K562 (cell line): ENCODE results near the gene RIOX2. TPM values are rescaled to one million over a fixed set of nuclear protein-coding genes. Genes with fewer than 3 reads are reported as not detected.

Experiments used
- ATAC-seq: fragments of 200-7000 bp; cut with Tn5 transposase; 3 replicates; pipeline ENCODE4 v1.9.1; 2020; ENCODE audit warnings: moderate library complexity
- BruUV-seq: library from RNA; stranded (reverse); fragments of 400-500 nt; replicated peaks from 2 replicates; lab custom pipeline; 2021; lab: Mats Ljungman, UMichigan
- CTCF ChIA-PET: fragments of 300-600 bp; formaldehyde crosslinking; extraction: SDS; loops from one replicate; lab custom pipeline; 2021; ENCODE audit warnings: low intra/inter-chr PET ratio; lab: Yijun Ruan, JAX
- POLR2A ChIA-PET: fragments of 300-600, 350-650 bp; sonication (Branson Sonifier 250); formaldehyde crosslinking; extraction: SDS; loops from one replicate; lab custom pipeline; 2021; ENCODE audit warnings: antibody characterized with exemption, inconsistent platforms; lab: Yijun Ruan, JAX
- DNase-seq, 4 experiments: peaks; one replicate each; pipeline versions ENCODE4 v3.0.0 to v3.0.0-alpha.2; 2011 to 2018; ENCODE audit warnings: low spot score in 3 of 4, mixed read lengths in 3 of 4; ENCODE audit errors: extremely low read depth in 1 of 4
- FAIRE-seq: peaks from 2 replicates; lab custom pipeline; 2011; peaks lifted over from hg19 to GRCh38; lab: Jason Lieb, UNC
- H2AFZ ChIP-seq: 2 replicates; pipeline ENCODE4 v1.6.0; 2011; ENCODE audit warnings: low read depth, low read length, control low read depth, inconsistent platforms
- H3K27ac ChIP-seq: fragments of 200-600 bp; 3 replicates; pipeline ENCODE4 v1.8.0; 2011; ENCODE audit warnings: low read depth, mild to moderate bottlenecking, control low read depth, inconsistent platforms, low read length, moderate library complexity, mixed read lengths; ENCODE audit errors: extremely low read depth
- H3K27me3 ChIP-seq, 2 experiments: fragments of 300-600 bp in 1 of 2; 2 replicates in 1 of 2; 3 replicates in 1 of 2; pipeline versions ENCODE4 v1.6.0 to v1.8.0; 2011; ENCODE audit warnings: inconsistent platforms in 2 of 2, low read length in 2 of 2, mild to moderate bottlenecking in 1 of 2, mixed read lengths in 1 of 2, moderate library complexity in 1 of 2; ENCODE audit not compliant: control insufficient read depth in 2 of 2, insufficient read depth in 2 of 2
- H3K36me3 ChIP-seq: fragments of 300-600 bp; 3 replicates; pipeline ENCODE4 v1.8.0; 2011; ENCODE audit warnings: mild to moderate bottlenecking, low read length, inconsistent platforms; ENCODE audit not compliant: control insufficient read depth, insufficient read depth
- H3K4me1 ChIP-seq, 2 experiments: fragments of 200-600 bp in 1 of 2; replicated peaks in 1 of 2; 2 replicates in 1 of 2; 3 replicates in 1 of 2; pipeline versions ENCODE4 v1.5.1 to v1.8.0; 2011; ENCODE audit warnings: inconsistent platforms in 2 of 2, low read length in 2 of 2, mild to moderate bottlenecking in 1 of 2, mixed read lengths in 1 of 2, moderate library complexity in 1 of 2; ENCODE audit not compliant: control insufficient read depth in 2 of 2, insufficient read depth in 2 of 2
- H3K4me2 ChIP-seq: 2 replicates; pipeline ENCODE4 v1.6.1; 2011; ENCODE audit warnings: low read length, control low read depth, inconsistent platforms, mixed read lengths; ENCODE audit not compliant: insufficient read depth
- H3K4me3 ChIP-seq: fragments of 200-600 bp; sonication (generic), shearing (Covaris generic); 2 replicates; pipeline ENCODE4 v1.5.1; 2016; ENCODE audit warnings: control low read depth, inconsistent platforms
- H3K79me2 ChIP-seq: fragments of 200-600 bp; 3 replicates; pipeline ENCODE4 v1.8.0; 2011; ENCODE audit warnings: low read length, inconsistent platforms; ENCODE audit not compliant: control insufficient read depth, insufficient read depth
- H3K9ac ChIP-seq, 2 experiments: 2 replicates each; pipeline versions ENCODE4 v1.6.0 to v1.6.1; 2011; ENCODE audit warnings: low read depth in 2 of 2, low read length in 2 of 2, control low read depth in 1 of 2, inconsistent platforms in 1 of 2, mild to moderate bottlenecking in 1 of 2, mixed read lengths in 1 of 2; ENCODE audit not compliant: insufficient read depth in 1 of 2
- H3K9me1 ChIP-seq: one replicate; pipeline ENCODE4 v1.6.0; 2011; ENCODE audit warnings: inconsistent platforms, mild to moderate bottlenecking, low read length, moderate library complexity; ENCODE audit not compliant: control insufficient read depth, insufficient read depth
- H3K9me3 ChIP-seq: replicated peaks from 2 replicates; pipeline ENCODE4 v1.5.1; 2011; ENCODE audit warnings: low read depth, low read length, inconsistent platforms; ENCODE audit not compliant: control insufficient read depth, insufficient read depth
- H4K20me1 ChIP-seq: replicated peaks from 2 replicates; pipeline ENCODE4 v1.6.1; 2011; ENCODE audit warnings: low read length, inconsistent platforms, mixed read lengths; ENCODE audit not compliant: control insufficient read depth, insufficient read depth
- JUND ChIP-seq, 2 experiments: IDR thresholded peaks; 2 replicates in 1 of 2; 3 replicates in 1 of 2; pipeline ENCODE4 v1.6.1; 2011; ENCODE audit warnings: borderline replicate concordance in 2 of 2, low read depth in 2 of 2, low read length in 2 of 2, improper control_type of control experiment in 1 of 2, missing biosample characterization in 1 of 2, missing genetic modification characterization in 1 of 2, missing genetic modification reagents in 1 of 2
- YY1 ChIP-seq, 3 experiments: IDR thresholded peaks; 2 replicates each; pipeline ENCODE4 v1.6.1; 2011; ENCODE audit warnings: low read length in 2 of 3, mild to moderate bottlenecking in 2 of 3, moderate library complexity in 2 of 3, borderline replicate concordance in 1 of 3, control low read depth in 1 of 3, low read depth in 1 of 3; ENCODE audit not compliant: insufficient read depth in 3 of 3, insufficient replicate concordance in 2 of 3, control insufficient read depth in 1 of 3, insufficient read length in 1 of 3; ENCODE audit errors: extremely low read depth in 1 of 3
- ZNF561 ChIP-seq: fragments of 450-650 bp; formaldehyde crosslinking; conservative IDR thresholded peaks from 2 replicates; pipeline ENCODE4 v1.4.0; 2020; ENCODE audit warnings: mild to moderate bottlenecking, moderate library complexity
- WGBS: fragments of 100-300 bp; shearing (Covaris generic); methylation state at CpG from one replicate; pipeline ENCODE4 v1.1.6; 2016; ENCODE audit warnings: low coverage, mixed read lengths; ENCODE audit not compliant: insufficient coverage; ENCODE audit errors: missing lambda C conversion rate; 5-methylcytosine and 5-hydroxymethylcytosine counted together
- in situ Hi-C: fragments of 300-500 bp; cut with MboI; formaldehyde crosslinking; loops from 4 replicates; pipeline ENCODE4 v1.15.0; 2018; ENCODE audit warnings: inconsistent platforms, mixed read lengths
- intact Hi-C: fragments of 100-400 bp; cut with micrococcal nuclease; formaldehyde crosslinking; loops from 2 replicates; pipeline ENCODE4 v1.14.2; 2022
- polyA plus RNA-seq, 8 experiments: library from polyadenylated mRNA; depleted of rRNA in 4 of 8; stranded (reverse) in 5 of 8; unstranded in 3 of 8; fragments of >200 nt; fragmentation: Nextera tagmentation in 2 of 8; fragmentation: Illumina TruSeq in 1 of 8; extraction: Ambion mirVana in 2 of 8; extraction: Trizol in 1 of 8; gene quantifications; 2 replicates each; pipeline versions ENCODE4 v1.2.1 to v1.2.3, GENCODE V29; 2011 to 2014; ENCODE audit warnings: inconsistent platforms in 1 of 8, missing spikeins in 1 of 8
- total RNA-seq, 7 experiments: library from RNA; depleted of rRNA in 6 of 7; stranded (reverse); fragments of >200 nt in 6 of 7; fragmentation: Illumina TruSeq in 2 of 7; extraction: Trizol in 2 of 7; gene quantifications; 2 replicates each; pipeline versions ENCODE4 v1.2.1 to v1.2.3, GENCODE V29; 2011 to 2021; ENCODE audit warnings: low replicate concordance in 1 of 7
- TF ChIP-seq, protein P1 (sequence below), 2 experiments: fragments of 450-650 bp in 1 of 2; sonication (generic) in 1 of 2; formaldehyde crosslinking in 1 of 2; IDR thresholded peaks in 1 of 2; conservative IDR thresholded peaks in 1 of 2; 2 replicates each; pipeline versions ENCODE4 v1.6.1 to v1.8.1; 2016 to 2023; ENCODE audit warnings: mild to moderate bottlenecking in 2 of 2, moderate library complexity in 2 of 2, inconsistent platforms in 1 of 2, missing genetic modification reagents in 1 of 2
- TF ChIP-seq, protein P2 (sequence below), 3 experiments: fragments of 200-800 bp in 1 of 3; fragments of 250-450 bp in 1 of 3; fragments of 450-650 bp in 1 of 3; sonication (Bioruptor Pico) in 1 of 3; sonication (Bioruptor generic) in 1 of 3; formaldehyde crosslinking in 1 of 3; IDR thresholded peaks; 2 replicates each; pipeline versions ENCODE4 v1.6.1 to v1.8.0; 2016 to 2022; ENCODE audit warnings: mild to moderate bottlenecking in 2 of 3, missing genetic modification characterization in 2 of 3, missing compliant biosample characterization in 1 of 3, moderate library complexity in 1 of 3

Gene RIOX2
- total and polyA plus RNA-seq, 9 of the 15 experiments (the other 6 are each of a cell fraction or from before 2014, with no cell fraction given) = 22.2 to 56.0 (median 32.6) TPM

- ChIA-PET POLR2A (interaction anchor here (0.6 to 1.0 kb wide), 2 partner anchors 11 to 42 kb away, joined by 3 read pairs; no protein-coding TSS in a partner anchor), CTCF (no interaction called here)
- intact Hi-C loops (loop anchor here (5.0 kb wide), 1 partner anchor 58 kb away; the partner anchor contains the start of gene RIOX2), in situ Hi-C loops (no loop called here)
- no peaks in the 10 kb centered on the region for H3K9me1 ChIP-seq
- H3K9ac ChIP-seq = no peak overlapping the region
- H4K20me1 ChIP-seq = no peaks in the 10 kb centered on the region
- no peaks in the 10 kb centered on the region for H3K79me2 ChIP-seq
- no peak overlapping the region for H3K27ac ChIP-seq
- BruUV-seq = no TSS peak
- no peak for ATAC-seq
- H2AFZ ChIP-seq = peak overlapping the region; percentile 33
- no peaks in the 10 kb centered on the region for H3K27me3 ChIP-seq
- peaks cover 0 to 10% of the 10 kb centered on the region in 2 experiments; a peak in 2 of 5 replicates for H3K4me1 ChIP-seq
- TF ChIP-seq ZNF561 (CRISPR knock-in tag) = no peak
- 0 out of 2 replicates have a peak, but pooled peaks have one; percentile 50 for TF ChIP-seq JUND (IDR thresholded peaks at IDR 0.05; ENCODE audit: borderline replicate concordance, low read depth, low read length)
- TF ChIP-seq JUND (tag; IDR thresholded peaks at IDR 0.05; ENCODE audit: borderline replicate concordance, low read depth, low read length) = peak; percentile 73; the same call in 2 of the 3 replicates
- TF ChIP-seq, protein P1, sequence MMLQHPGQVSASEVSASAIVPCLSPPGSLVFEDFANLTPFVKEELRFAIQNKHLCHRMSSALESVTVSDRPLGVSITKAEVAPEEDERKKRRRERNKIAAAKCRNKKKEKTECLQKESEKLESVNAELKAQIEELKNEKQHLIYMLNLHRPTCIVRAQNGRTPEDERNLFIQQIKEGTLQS (IDR thresholded peaks at IDR 0.05) = peak; percentile 70
- TF ChIP-seq, protein P1 (CRISPR knock-in tag; conservative IDR thresholded peaks at IDR 0.05) = no peak
- peak in 1 of 3 experiments; percentile 33 for TF ChIP-seq YY1 (IDR thresholded peaks at IDR 0.05; ENCODE audit: borderline replicate concordance in 1 of 3, control insufficient read depth in 1 of 3, extremely low read depth in 1 of 3, insufficient read depth in 3 of 3, insufficient read length in 1 of 3, insufficient replicate concordance in 2 of 3, low read depth in 1 of 3, low read length in 2 of 3)
- TF ChIP-seq, protein P2, sequence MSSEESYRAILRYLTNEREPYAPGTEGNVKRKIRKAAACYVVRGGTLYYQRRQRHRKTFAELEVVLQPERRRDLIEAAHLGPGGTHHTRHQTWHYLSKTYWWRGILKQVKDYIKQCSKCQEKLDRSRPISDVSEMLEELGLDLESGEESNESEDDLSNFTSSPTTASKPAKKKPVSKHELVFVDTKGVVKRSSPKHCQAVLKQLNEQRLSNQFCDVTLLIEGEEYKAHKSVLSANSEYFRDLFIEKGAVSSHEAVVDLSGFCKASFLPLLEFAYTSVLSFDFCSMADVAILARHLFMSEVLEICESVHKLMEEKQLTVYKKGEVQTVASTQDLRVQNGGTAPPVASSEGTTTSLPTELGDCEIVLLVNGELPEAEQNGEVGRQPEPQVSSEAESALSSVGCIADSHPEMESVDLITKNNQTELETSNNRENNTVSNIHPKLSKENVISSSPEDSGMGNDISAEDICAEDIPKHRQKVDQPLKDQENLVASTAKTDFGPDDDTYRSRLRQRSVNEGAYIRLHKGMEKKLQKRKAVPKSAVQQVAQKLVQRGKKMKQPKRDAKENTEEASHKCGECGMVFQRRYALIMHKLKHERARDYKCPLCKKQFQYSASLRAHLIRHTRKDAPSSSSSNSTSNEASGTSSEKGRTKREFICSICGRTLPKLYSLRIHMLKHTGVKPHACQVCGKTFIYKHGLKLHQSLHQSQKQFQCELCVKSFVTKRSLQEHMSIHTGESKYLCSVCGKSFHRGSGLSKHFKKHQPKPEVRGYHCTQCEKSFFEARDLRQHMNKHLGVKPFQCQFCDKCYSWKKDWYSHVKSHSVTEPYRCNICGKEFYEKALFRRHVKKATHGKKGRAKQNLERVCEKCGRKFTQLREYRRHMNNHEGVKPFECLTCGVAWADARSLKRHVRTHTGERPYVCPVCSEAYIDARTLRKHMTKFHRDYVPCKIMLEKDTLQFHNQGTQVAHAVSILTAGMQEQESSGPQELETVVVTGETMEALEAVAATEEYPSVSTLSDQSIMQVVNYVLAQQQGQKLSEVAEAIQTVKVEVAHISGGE (CRISPR knock-in tag; IDR thresholded peaks at IDR 0.05) = no peak
- no peak overlapping the region for H3K4me3 ChIP-seq
- H3K9me3 ChIP-seq = no peaks in the 10 kb centered on the region
- H3K36me3 ChIP-seq = no peaks in the 10 kb centered on the region
- H3K4me2 ChIP-seq = no peak overlapping the region
- WGBS = 15% methylated on average over 2 of the region's 2 CpGs
- peak in 1 of 4 experiments; percentile 12 for DNase-seq
- FAIRE-seq = no peak
These were observed 57.8 kb downstream of the RIOX2 start for GRCh38 chr3:97914388-97914787.
